ENCODE data around the gene MISP. TPM values are rescaled to one million over a fixed set of nuclear protein-coding genes. Genes with fewer than 3 reads are reported as not detected.
A peak's percentile ranks its signal among the peaks of the same experiment; 100 is the strongest.

Gene MISP
- total RNA-seq, 2 donors from 2014 or later: 7.3 to 9.3 TPM

- TF ChIP-seq POLR2A (IDR thresholded peaks at IDR 0.05): no peak
- no peak for TF ChIP-seq POLR2AphosphoS5 (IDR thresholded peaks at IDR 0.05)
- Histone ChIP-seq H3K27ac (peak overlapping the region; percentile 11 to 100), H3K4me3 (no peak overlapping the region), H3K9me3 (no peaks in the 10 kb centered on the region), H3K27me3 (replicated peaks; ENCODE audit: insufficient read depth) (no peaks in the 10 kb centered on the region), H3K4me1 (replicated peaks) (peaks cover 42% of the 10 kb centered on the region), H3K36me3 (peaks cover 35 to 36% of the 10 kb centered on the region in 2 donors)
- DNase-seq (ENCODE audit: low spot score): no peak
- intact Hi-C loops (cut with DNase I): loop anchor here (5.0 kb wide), 1 partner anchor 54 kb away; the partner anchor contains the start of gene CFD
- 68% methylated on average over 12 of the region's 17 CpGs for whole genome bisulfite sequencing
Measured at GRCh38 chr19:803099-803561, 52.2 kb downstream of the MISP start.

- intact Hi-C loops (cut with DNase I): loop anchor here (5.0 kb wide), 1 partner anchor 53 kb away; the partner anchor contains the start of gene CFD
- no peak for DNase-seq (ENCODE audit: low spot score)
- TF ChIP-seq POLR2A (IDR thresholded peaks at IDR 0.05): no peak
- no peak for TF ChIP-seq CTCF (IDR thresholded peaks at IDR 0.05)
- TF ChIP-seq POLR2AphosphoS5 (IDR thresholded peaks at IDR 0.05): no peak
- WGBS: 80% methylated on average over 29 of the region's 31 CpGs
- Histone ChIP-seq H3K27me3 (replicated peaks; ENCODE audit: insufficient read depth) (no peaks in the 10 kb centered on the region), H3K4me1 (replicated peaks) (peaks cover 42% of the 10 kb centered on the region), H3K27ac (no peak overlapping the region), H3K4me3 (no peak overlapping the region), H3K36me3 (peaks cover 41 to 42% of the 10 kb centered on the region in 2 donors), H3K9me3 (no peaks in the 10 kb centered on the region)
Measured at GRCh38 chr19:803686-804418, 52.9 kb downstream of the MISP start.

GRCh38 chr19:804419-805165 lies 53.7 kb downstream of the MISP start:
- H3K4me3 ChIP-seq: no peak overlapping the region
- no peak for DNase-seq (ENCODE audit: low spot score)
- intact Hi-C loops (cut with DNase I): loop anchor here (5.0 kb wide), 1 partner anchor 53 kb away; the partner anchor contains the start of gene CFD
- TF ChIP-seq POLR2AphosphoS5 (IDR thresholded peaks at IDR 0.05): no peak
- TF ChIP-seq CTCF (IDR thresholded peaks at IDR 0.05): no peak
- TF ChIP-seq POLR2A (IDR thresholded peaks at IDR 0.05): no peak
- H3K9me3 ChIP-seq: no peaks in the 10 kb centered on the region
- peaks cover 36% of the 10 kb centered on the region for H3K4me1 ChIP-seq (replicated peaks)
- WGBS: 84% methylated on average over 53 of the region's 53 CpGs
- H3K36me3 ChIP-seq: peaks cover 41 to 50% of the 10 kb centered on the region in 2 donors
- H3K27me3 ChIP-seq (replicated peaks; ENCODE audit: insufficient read depth): no peaks in the 10 kb centered on the region
- H3K27ac ChIP-seq: no peak overlapping the region

- Histone ChIP-seq H3K9me3 (no peaks in the 10 kb centered on the region), H3K4me3 (no peak overlapping the region), H3K27ac (no peak overlapping the region), H3K4me1 (replicated peaks) (peaks cover 31% of the 10 kb centered on the region), H3K27me3 (replicated peaks; ENCODE audit: insufficient read depth) (no peaks in the 10 kb centered on the region), H3K36me3 (peaks cover 41 to 53% of the 10 kb centered on the region in 2 donors)
- 65% methylated on average over 26 of the region's 33 CpGs for WGBS
- no peak for DNase-seq (ENCODE audit: low spot score)
- TF ChIP-seq POLR2AphosphoS5 (IDR thresholded peaks at IDR 0.05): no peak
- no peak for TF ChIP-seq POLR2A (IDR thresholded peaks at IDR 0.05)
- peak in 2 of 4 experiments; percentile 37 to 41 for TF ChIP-seq CTCF (IDR thresholded peaks at IDR 0.05)
- intact Hi-C loops (cut with DNase I): no loop called here
Measured at GRCh38 chr19:805166-805551, 54.2 kb downstream of the MISP start.
